Fibroblast of villous mesenchyme (primary cell): ENCODE measurements around the gene CELF4. TPM values are rescaled to one million over a fixed set of nuclear protein-coding genes. Genes with fewer than 3 reads are reported as not detected.

Source experiments
- DNase-seq: peaks from one replicate; pipeline ENCODE4 v3.0.0-alpha.2; 2010; ENCODE audit warnings: low read depth
- H3K4me3 ChIP-seq: 2 replicates; pipeline ENCODE4 v1.5.1; 2011; ENCODE audit warnings: low read depth, mild to moderate bottlenecking, low read length
- total RNA-seq: library from RNA; depleted of rRNA; stranded (reverse); fragments of >200 nt; gene quantifications from 2 replicates; pipeline ENCODE4 v1.2.3, GENCODE V29; 2012
- TF ChIP-seq, protein P1 (sequence below): IDR thresholded peaks from 2 replicates; pipeline ENCODE4 v1.5.1; 2012; ENCODE audit warnings: low read depth, mild to moderate bottlenecking, low read length; ENCODE audit not compliant: insufficient read depth

Gene CELF4
- total RNA-seq, 1 donor = not detected

DNA sequence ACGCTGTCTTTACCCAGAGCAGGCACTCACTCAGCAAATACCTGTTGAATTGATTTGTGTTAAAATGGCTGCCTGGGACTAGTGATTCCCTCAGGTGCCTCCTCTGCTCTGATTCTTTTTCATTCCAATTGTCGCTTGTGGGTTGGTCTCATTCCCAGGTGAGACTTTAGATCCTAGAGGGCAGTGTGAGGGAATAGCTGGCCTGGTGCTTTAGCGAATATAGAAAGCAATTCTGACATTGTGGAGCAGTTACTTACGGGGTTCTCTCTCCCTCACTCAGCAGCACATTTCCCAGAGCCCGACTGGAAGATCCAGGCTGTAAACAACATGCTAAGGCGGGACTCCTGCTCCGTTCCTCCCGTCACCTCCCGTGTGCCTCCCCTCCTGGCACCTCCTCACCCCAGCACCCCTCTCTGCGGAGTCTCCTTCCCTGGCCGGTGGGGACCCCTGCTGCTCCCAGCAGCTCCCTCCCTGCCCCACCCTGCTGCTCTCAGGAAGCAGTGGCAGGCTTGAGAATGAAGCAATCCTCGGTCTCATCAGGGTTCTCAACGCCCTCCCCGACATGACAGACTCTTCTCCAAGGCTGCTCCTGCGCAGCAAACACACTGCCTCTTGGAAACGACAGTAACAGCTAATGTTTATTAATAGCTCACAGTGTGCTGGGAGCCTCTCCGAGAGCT lies 26.9 kb downstream of the CELF4 start:
- no peak for DNase-seq
- TF ChIP-seq, protein P1, sequence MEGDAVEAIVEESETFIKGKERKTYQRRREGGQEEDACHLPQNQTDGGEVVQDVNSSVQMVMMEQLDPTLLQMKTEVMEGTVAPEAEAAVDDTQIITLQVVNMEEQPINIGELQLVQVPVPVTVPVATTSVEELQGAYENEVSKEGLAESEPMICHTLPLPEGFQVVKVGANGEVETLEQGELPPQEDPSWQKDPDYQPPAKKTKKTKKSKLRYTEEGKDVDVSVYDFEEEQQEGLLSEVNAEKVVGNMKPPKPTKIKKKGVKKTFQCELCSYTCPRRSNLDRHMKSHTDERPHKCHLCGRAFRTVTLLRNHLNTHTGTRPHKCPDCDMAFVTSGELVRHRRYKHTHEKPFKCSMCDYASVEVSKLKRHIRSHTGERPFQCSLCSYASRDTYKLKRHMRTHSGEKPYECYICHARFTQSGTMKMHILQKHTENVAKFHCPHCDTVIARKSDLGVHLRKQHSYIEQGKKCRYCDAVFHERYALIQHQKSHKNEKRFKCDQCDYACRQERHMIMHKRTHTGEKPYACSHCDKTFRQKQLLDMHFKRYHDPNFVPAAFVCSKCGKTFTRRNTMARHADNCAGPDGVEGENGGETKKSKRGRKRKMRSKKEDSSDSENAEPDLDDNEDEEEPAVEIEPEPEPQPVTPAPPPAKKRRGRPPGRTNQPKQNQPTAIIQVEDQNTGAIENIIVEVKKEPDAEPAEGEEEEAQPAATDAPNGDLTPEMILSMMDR = no peak
- H3K4me3 ChIP-seq = no peak overlapping the region

DNA sequence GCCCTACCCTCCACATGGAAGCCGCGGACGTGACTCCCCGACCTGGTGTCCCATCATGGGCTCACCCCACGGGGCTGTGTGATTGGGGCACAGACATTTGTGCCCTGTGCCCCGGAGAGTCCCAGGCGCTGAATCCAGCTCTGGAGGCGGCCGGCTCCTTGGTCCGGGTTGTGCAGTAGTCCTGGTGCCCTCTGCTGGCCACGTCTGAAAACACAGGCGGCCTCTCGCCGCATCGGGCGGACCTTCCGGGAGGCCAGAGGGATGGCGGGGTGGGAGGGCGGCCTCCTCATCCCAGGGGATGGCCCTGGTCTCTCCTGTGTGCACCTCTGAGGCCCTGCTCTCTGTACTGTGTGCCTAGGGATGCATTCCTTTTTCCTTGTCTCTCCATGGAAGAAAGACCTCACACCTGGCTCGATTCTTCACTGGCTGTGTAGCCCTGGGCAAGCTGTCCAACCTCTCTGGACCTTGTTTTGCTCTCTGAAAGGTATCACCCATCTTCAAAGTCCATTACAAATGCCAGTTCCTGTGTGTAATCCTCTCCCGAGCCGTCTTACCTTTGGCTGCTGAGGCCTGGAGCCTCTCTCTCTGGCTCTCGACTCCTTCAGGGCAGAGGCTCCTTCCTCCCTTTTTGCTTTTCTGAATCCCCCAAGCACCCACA lies 27.6 kb downstream of the CELF4 start:
- TF ChIP-seq, protein P1 = peak; percentile 79
- DNase-seq = peak; percentile 44
- no peak overlapping the region for H3K4me3 ChIP-seq

DNA sequence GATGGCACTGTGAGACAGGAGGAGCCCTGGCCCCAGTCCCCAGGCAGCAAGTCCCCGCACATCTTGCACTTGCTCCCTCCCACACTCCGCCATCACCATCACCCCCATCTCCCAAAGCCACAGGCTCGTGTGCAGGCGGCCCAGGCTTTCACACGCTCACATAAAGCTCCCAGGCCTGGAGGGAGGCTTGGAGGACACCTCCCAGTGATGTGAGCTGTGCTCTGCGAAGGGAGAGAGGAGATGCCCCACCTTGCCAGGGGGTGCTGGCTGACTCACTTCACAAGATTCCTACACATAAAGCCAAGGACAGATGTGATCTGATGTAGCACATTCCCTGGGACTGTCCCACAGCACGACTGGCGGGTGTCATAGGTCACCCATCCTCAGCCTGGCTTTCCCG lies 28.9 kb downstream of the CELF4 start:
- DNase-seq = no peak
- no peak overlapping the region for H3K4me3 ChIP-seq
- TF ChIP-seq, protein P1 = no peak

DNA sequence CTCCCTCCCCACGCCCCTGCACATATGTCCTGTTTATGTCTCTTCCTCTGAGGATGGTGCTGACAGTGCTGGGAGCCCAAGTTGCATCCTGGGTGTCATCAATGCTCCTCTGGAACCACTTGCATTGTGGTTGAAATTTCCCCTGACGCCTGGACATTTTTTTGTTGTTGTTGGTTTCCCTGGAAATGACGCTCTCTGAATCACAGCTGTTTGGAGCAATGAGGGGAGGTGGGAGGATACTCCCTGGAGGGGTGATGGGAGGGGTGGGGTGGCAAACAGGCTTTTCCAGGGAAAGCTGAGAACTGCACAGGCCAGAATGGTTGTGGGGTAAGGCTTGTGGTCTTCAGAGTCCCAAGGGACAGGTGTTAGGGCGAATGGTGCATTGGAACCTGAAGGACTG lies 29.6 kb downstream of the CELF4 start:
- no peak for DNase-seq
- no peak overlapping the region for H3K4me3 ChIP-seq
- TF ChIP-seq, protein P1 = no peak

DNA sequence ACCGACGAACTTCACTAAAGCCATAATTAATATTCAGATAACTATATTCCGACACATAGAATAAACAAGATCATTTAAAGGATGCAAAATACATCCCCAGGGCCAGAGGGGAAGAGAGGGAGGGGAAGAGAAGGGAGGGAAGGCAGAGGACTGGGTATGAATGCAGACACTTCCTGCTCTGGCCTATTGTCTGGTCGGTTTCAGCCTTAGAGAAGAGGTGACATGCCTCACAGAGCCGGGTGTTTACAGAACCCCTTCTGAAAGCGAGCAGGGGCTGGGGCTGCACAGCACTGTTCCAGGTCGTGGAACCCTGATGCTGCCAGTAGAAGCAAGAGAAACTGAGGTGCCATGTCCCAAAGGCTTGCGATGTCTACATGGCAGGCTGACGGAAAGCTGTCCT lies 31.0 kb downstream of the CELF4 start:
- TF ChIP-seq, protein P1 = no peak
- DNase-seq = no peak
- H3K4me3 ChIP-seq = no peak overlapping the region

DNA sequence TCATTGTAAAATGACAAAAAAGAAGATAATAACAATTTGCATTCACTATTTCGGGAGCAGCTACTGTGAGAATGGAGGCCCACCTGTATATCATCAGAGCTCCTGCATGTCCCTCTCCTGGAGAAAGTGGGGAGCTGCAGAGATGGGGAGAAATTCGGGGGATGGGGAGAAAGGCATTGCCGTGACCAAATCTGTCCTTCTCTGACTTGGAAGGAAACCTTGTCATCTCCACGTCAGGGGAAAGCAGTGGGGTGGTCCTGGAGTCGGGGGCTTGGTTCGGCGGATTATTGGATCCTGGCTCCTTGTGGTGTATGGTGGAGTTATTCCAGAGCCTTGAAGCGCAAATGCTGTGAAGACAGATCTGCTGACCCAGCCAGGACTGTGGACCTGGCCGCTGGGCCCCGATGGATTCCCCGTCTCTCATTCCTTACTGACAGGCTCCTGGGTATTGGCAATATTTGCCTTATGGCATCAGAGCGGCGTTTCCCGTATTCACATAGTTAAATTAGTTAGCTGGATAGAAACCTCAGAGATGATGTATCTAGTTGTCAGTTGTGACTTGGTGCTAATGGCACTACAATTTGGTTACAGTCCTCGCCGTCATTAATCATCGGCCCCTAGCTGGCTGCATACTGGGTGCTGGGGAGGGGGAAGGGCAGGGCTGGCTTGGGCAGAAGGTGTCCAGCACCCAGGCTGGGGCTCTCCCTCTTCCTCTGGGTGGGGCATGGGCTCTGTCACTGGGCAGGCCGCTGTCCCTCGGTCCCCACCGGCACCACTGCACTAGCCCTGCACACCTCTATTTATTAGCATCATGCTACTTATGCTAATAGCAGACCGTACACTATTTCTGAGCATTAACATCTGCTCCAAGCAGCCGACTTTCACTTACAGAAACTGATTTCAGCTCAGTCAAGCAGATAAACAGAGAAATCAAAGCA lies 31.7 kb downstream of the CELF4 start:
- TF ChIP-seq, protein P1 = no peak
- no peak overlapping the region for H3K4me3 ChIP-seq
- DNase-seq = no peak
